Activated naive CD8-positive, alpha-beta T cell treated with anti-CD3 and anti-CD28 coated beads, Interleukin-2, amount 50 U/mL, for 24 hours (primary cell): Measurements from ENCODE around the gene ACAP3.
"Not testable (repeated sequence)": the region's sequence is repeated elsewhere in the genome, so short reads cannot be mapped to it uniquely, and the experiment has no call there.

Source experiments
- ATAC-seq: fragments of 150-1000 bp; cut with Tn5 transposase; one replicate; pipeline ENCODE4 v1.10.0; 2021
- DNase-seq: peaks from one replicate; pipeline ENCODE4 v3.0.0; 2021
- H3K27ac Mint-ChIP-seq: one replicate; pipeline ENCODE4 v1.8.0; 2021; ENCODE audit warnings: mild to moderate bottlenecking, mixed read lengths
- H3K27me3 Mint-ChIP-seq: one replicate; pipeline ENCODE4 v1.8.0; 2021; ENCODE audit warnings: mixed read lengths
- H3K36me3 Mint-ChIP-seq: one replicate; pipeline ENCODE4 v1.8.0; 2021; ENCODE audit warnings: low read depth, mixed read lengths
- H3K4me1 Mint-ChIP-seq: one replicate; pipeline ENCODE4 v1.8.0; 2021; ENCODE audit warnings: mixed read lengths
- H3K4me3 Mint-ChIP-seq: one replicate; pipeline ENCODE4 v1.8.0; 2021; ENCODE audit warnings: mild to moderate bottlenecking, moderate library complexity, mixed read lengths
- H3K9me3 Mint-ChIP-seq: one replicate; pipeline ENCODE4 v1.8.0; 2021; ENCODE audit warnings: mixed read lengths

Gene ACAP3

DNA sequence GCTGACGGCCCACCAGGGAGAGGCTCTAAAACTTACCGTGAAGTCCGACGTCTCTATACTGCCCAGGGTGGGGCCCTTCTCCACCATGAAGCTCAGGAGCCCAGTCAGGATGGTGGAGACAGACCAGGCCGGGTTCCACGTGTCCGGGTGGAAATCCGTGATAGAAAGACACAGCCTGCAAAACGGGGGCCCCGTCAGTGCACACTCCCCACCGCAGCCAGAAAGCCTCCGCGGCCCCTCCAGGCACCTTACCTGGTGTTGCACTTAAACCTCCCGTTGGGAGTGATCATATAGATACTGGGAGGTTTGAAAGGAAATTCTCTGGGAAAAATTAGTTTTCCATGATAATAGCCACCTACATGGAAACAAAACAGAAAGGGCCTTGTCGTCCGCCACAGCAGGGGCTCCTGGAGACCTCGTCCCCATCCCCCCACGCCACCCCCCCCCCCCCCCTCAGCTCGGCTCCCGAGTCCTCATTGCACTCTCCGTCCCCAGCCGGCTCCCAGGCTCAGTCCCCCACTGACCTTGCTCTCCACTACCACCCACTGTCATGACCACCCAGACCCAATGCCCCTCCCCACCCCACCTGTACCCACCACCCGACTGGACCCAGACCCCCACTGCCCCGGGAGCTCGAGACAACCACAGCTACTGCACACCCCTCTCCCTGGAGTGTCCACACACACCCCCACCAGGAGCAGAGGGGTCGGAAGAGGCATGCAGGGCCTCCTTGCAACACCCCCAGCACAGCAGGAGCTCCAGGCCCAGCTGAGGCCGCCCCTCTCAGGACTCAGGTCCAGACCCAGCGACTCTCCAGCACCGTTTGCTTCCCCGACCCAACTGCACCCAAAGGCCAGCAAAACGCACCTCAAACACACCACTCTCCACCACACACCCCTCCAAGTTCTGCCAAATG, 50.5 kb downstream of the ACAP3 start:
- no peak overlapping the region for H3K4me3 Mint-ChIP-seq
- DNase-seq (no peak), ATAC-seq (no peak)
- H3K27ac Mint-ChIP-seq: no peak overlapping the region
- H3K4me1 Mint-ChIP-seq: peaks cover 2% of the 10 kb centered on the region
- peaks cover 31% of the 10 kb centered on the region for H3K36me3 Mint-ChIP-seq
- no peaks in the 10 kb centered on the region for H3K9me3 Mint-ChIP-seq
- H3K27me3 Mint-ChIP-seq: no peaks in the 10 kb centered on the region

DNA sequence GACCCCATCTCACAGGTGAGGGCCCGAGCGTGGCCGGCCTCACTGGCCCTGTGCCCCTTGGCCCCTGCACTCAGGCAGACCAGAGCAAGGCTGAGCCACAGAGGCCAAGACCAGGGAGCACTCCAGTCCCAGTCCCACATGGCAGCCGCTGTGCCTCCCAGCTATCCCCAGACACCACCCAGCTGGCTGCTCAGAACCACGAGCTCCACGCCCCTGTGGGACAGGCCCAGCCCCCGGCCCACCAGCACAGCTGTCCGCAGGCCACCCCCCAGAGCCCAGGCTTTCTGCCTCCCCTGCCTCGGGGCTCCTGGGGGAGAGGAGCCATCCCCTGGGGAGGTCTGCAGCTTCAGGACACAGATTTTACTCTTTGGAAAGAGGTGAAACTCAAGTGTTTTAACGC, 52.1 kb downstream of the ACAP3 start:
- ATAC-seq: no peak
- H3K9me3 Mint-ChIP-seq: no peaks in the 10 kb centered on the region
- H3K4me3 Mint-ChIP-seq: no peak overlapping the region
- H3K27me3 Mint-ChIP-seq: no peaks in the 10 kb centered on the region
- peaks cover 7% of the 10 kb centered on the region for H3K4me1 Mint-ChIP-seq
- H3K36me3 Mint-ChIP-seq: peaks cover 31% of the 10 kb centered on the region
- no peak for DNase-seq
- H3K27ac Mint-ChIP-seq: no peak overlapping the region

DNA sequence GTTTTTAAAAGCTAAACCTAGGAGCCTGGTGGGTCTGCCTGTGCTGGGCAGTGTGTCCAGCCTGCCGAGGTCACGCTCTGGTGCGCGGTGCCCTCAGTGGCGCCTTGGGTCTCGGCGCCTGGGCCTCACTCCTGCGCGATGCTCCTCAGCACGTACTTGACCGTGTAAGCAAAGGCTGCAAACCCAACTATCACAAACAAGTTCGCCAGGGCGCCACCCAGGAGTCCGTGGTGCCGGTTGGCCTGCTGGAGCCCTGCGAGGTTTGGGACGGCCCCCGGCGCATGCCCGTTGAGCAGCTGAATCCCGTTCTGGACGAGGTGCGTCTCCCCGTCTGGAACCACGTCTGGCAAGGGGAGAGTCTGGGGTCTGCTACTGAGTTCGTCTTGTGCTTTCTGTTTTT, 52.7 kb downstream of the ACAP3 start:
- Mint-ChIP-seq H3K4me1 (peaks cover 12% of the 10 kb centered on the region), H3K9me3 (no peaks in the 10 kb centered on the region), H3K27me3 (no peaks in the 10 kb centered on the region), H3K36me3 (peaks cover 31% of the 10 kb centered on the region), H3K27ac (no peak overlapping the region), H3K4me3 (no peak overlapping the region)
- no peak for ATAC-seq
- DNase-seq: no peak

DNA sequence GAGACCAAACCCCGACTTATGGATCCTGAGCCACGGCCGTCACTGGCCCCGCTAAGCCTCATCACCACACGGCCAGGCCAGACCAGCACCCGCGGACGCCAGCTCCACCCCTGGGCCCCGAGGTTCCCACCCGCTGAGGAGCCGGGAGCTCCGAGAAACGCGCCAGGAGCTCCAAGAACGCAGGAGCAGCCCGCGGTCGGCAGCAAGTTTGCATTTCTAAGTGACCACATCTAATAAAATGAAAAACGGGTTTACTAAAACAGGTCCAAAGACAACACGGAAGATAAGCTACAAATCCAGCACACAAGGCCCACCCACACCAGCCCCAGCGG, 53.1 kb downstream of the ACAP3 start:
- Mint-ChIP-seq H3K27me3 (no peaks in the 10 kb centered on the region), H3K4me1 (peaks cover 17% of the 10 kb centered on the region), H3K27ac (no peak overlapping the region), H3K4me3 (no peak overlapping the region), H3K36me3 (peaks cover 26% of the 10 kb centered on the region), H3K9me3 (no peaks in the 10 kb centered on the region)
- ATAC-seq (no peak), DNase-seq (no peak)

DNA sequence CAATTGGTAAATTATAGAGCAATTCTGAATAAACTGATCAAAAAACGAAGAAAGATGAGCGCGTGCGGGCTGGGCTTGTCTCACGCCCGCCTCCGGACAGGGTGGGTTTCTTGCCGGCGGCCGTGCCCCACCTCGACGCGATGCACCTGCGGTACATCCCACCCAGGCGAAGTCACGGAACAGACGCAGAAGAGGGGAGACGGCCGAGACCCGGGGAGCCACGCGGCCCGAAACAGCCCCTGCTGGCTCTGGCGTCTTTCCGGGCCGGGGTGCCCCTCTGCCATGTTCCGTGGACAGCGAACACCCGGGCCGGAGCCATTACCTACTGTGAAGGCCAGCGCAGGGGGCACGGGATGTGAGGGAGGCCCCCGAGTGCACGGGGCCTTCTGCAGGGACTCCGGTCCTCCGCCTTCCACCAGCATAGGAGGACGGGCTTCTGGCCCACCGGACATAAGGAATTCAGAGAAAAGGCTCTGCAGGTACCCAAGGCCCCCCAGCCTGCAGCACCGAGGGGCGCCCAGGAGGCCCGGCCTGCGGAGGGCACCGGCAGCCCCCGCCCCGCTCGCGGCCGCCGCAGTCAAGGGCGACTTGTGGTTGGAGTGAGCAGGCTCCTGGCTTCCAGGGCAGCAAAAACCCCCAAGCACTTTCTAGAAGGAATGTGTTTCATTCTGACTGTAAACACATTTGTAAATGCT, 53.6 kb downstream of the ACAP3 start:
- Mint-ChIP-seq H3K4me1 (peaks cover 18% of the 10 kb centered on the region), H3K27ac (no peak overlapping the region), H3K36me3 (peaks cover 26% of the 10 kb centered on the region), H3K4me3 (no peak overlapping the region), H3K9me3 (no peaks in the 10 kb centered on the region), H3K27me3 (no peaks in the 10 kb centered on the region)
- ATAC-seq (no peak), DNase-seq (no peak)

DNA sequence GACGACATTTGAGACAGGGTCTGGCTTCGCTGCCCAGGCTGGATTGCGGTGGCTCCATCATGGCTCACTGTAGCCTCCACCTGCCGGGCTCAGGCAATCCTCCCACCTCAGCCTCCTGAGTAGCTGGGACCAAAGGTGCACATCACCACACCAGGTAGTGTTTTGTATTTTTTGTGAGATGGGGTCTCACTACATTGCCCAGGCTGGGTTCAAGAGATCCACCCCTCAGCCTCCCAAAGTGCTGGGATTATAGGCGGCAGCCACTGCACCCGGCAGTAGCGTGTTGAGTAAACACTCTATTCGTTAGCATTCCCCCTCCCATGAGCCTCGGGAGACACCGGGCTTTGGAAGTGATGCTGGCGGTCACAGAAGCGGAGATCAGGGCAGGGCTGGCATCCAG, 54.4 kb downstream of the ACAP3 start:
- Mint-ChIP-seq H3K36me3 (peaks cover 24% of the 10 kb centered on the region), H3K4me3 (no peak overlapping the region), H3K27ac (no peak overlapping the region), H3K9me3 (no peaks in the 10 kb centered on the region), H3K27me3 (no peaks in the 10 kb centered on the region), H3K4me1 (peaks cover 18% of the 10 kb centered on the region)
- no peak for DNase-seq
- no peak for ATAC-seq

DNA sequence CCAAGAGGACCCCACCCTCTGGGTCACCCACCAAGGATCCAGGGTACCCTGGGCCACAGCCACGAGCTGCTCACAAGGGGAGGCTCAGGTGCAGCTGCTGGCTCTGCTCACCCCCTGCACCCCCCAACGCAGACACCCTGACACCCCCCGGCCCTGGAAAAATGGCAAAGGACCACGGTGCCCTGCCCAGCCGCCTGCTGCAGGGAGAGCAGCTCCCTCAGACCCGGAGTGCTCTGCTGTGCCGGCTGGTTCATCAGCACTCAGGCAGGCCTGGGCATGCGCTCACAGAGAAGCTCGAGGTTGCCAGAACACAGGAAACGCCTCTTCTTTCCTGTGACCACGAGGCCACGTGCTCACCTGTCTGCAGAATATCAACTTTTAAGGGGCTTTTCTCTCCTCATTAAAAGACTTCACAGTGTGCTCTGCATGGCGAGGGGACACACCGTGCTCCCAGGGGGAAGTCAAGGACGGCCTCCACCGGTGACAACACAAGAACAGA, 56.9 kb downstream of the ACAP3 start:
- Mint-ChIP-seq H3K27ac (peak overlapping the region; percentile 74), H3K9me3 (no peaks in the 10 kb centered on the region), H3K4me3 (no peak overlapping the region), H3K36me3 (peaks cover 15% of the 10 kb centered on the region), H3K4me1 (peaks cover 18% of the 10 kb centered on the region), H3K27me3 (no peaks in the 10 kb centered on the region)
- DNase-seq (peak; percentile 64), ATAC-seq (peak; percentile 80)

DNA sequence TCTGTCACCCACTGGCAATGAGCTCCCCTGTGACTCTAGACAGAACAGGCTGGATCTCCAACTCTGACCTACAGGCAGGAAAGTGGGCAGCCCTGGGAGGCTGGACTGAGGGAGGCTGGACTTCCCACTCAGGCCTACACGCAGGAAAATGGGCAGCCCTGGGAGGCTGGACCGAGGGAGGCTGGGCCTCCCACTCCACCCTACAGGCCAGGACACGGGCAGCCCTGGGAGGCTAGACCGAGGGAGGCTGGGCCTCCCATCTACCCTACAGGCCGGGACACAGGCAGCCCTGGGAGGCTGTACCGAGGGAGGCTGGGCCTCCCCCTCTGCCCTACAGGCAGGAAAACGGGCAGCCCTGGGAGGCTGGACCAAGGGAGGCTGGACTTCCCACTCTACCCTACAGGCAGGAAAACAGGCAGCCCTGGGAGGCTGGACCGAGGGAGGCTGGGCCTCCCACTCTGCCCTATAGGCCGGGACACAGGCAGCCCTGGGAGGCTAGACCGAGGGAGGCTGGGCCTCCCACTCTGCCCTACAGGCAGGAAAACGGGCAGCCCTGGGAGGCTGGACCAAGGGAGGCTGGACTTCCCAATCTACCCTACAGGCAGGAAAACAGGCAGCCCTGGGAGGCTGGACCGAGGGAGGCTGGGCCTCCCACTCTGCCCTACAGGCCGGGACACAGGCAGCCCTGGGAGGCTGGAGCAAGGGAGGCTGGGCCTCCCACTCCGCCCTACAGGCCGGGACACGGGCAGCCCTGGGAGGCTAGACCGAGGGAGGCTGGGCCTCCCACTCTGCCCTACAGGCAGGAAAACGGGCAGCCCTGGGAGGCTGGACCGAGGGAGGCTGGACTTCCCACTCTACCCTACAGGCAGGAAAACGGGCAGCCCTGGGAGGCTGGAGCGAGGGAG, 59.5 kb downstream of the ACAP3 start:
- not testable (repeated sequence) for ATAC-seq, DNase-seq, H3K36me3 Mint-ChIP-seq, H3K27me3 Mint-ChIP-seq, H3K9me3 Mint-ChIP-seq, H3K4me3 Mint-ChIP-seq, H3K27ac Mint-ChIP-seq
- peaks cover 18% of the 10 kb centered on the region for H3K4me1 Mint-ChIP-seq

DNA sequence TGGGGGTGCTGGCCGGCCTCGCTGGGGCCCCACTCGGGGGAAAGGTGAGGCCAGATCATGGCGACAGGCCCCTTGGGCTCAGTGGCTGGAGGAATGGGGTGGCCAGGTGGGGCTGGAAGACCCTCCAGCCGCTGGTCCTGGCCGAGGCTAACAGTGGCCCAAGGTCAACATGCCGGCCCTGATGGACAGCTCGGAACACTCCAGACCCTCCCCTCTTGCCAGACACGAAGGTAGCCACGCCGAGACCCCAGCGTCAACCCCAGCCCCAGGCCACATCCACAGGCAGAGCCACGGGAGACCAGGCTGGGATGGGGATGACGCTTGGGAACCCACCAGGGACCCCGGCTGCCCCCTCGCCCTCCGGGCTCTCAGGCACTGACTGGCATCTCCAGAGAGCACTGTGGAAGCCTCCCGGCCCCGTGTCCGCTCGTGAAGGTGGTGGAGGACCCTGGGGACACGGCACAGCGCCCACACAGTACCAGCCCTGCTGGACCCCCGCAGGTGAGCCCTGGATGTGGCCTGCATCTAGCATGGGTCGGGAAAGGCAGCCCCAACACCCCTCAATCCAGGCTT, 60.3 kb downstream of the ACAP3 start:
- H3K36me3 Mint-ChIP-seq: peaks cover 5% of the 10 kb centered on the region
- no peak overlapping the region for H3K4me3 Mint-ChIP-seq
- no peaks in the 10 kb centered on the region for H3K27me3 Mint-ChIP-seq
- DNase-seq (no peak), ATAC-seq (no peak)
- H3K9me3 Mint-ChIP-seq: no peaks in the 10 kb centered on the region
- peaks cover 18% of the 10 kb centered on the region for H3K4me1 Mint-ChIP-seq
- H3K27ac Mint-ChIP-seq: no peak overlapping the region

DNA sequence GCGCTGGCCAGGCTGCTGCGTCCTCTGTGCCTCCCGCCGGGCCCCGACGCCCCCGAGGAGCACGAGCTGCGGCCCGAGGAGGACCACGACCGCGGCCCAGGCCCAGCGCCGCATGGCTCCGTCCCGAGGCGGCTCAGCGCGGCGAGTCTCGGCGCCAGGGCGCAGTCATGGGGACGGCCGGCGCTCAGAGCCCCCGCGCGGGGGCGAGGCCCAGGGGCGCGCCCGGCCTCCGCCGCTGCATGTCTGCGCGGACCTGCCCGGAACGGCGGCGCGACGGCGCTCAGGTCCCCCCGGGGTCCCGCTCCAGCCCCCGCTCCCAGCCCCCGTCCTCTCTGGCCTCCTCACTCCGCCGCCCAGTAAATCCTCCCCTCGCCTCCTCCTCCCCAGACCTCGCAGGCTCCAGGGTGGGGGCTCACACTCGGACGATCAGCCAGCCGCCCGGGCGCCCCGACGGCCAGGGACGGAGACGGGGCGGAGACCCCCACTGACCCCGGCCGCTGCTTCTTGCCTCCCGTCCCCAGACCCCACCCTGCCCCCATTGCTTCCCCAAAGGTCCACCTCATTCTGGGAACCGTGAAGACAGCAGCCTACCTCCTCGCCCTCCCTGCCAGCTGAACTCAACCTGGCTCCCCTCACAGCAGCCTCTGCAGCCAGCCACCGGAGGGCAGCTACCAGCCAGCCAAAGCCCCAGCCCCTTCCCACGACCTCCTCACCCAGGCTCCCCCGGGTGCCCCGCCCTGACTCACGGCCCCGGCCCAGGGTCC, 61.0 kb downstream of the ACAP3 start, which contains the start of gene C1QTNF12:
Gene C1QTNF12 (minus strand): TSS at position 146 of the 764 bp plus-strand sequence. CDS start 32 bp downstream, at position 114.
- H3K36me3 Mint-ChIP-seq: peaks cover 2% of the 10 kb centered on the region
- no peak within 1 kb of the TSS for H3K27ac Mint-ChIP-seq
- no peaks in the 10 kb centered on the region for H3K9me3 Mint-ChIP-seq
- H3K27me3 Mint-ChIP-seq: no peaks in the 10 kb centered on the region
- H3K4me3 Mint-ChIP-seq: no peak within 1 kb of the TSS
- H3K4me1 Mint-ChIP-seq: peaks cover 18% of the 10 kb centered on the region
- ATAC-seq (no peak), DNase-seq (no peak)

DNA sequence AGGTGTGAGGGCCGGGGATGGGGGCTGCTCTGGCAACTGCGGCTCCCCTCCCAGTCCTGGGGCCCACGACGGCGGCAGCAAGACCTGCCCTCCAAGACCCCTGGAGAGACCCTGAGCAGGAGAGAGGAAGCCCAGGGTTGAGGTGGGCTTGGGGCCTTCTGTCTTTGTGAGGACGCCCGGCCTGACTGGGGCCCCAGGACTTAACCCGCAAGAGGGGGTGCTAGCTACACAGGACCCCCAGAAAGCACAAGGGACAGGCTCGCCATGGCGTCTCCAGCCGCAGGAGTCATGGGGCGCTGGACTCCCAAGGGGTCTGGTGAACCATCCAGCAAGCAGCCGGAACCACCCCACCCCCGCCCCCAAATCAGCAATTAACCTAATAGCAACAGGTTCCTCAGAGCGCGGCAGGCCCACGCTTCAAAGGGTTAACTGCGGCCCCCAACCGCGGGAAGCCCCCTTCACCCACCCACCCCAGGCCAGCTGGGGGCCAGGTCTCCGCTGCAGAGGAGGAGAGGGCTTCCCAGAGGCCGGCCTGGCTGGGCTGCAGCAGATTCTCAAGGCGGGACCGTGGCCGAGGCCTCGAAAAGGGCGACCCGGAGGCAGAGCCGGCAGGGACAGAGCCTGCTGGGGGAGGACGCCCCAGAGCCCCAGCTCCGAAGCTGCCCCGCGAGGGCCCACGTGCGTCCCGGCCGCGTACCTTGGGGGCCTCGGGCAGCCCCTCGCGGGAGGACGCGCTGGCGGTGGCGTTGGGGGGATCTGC, 61.7 kb downstream of the ACAP3 start:
- H3K27me3 Mint-ChIP-seq: no peaks in the 10 kb centered on the region
- no peak for DNase-seq
- H3K4me1 Mint-ChIP-seq: peaks cover 15% of the 10 kb centered on the region
- no peak for ATAC-seq
- H3K36me3 Mint-ChIP-seq: peaks cover under 1% of the 10 kb centered on the region
- no peak overlapping the region for H3K4me3 Mint-ChIP-seq
- no peak overlapping the region for H3K27ac Mint-ChIP-seq
- H3K9me3 Mint-ChIP-seq: no peaks in the 10 kb centered on the region

DNA sequence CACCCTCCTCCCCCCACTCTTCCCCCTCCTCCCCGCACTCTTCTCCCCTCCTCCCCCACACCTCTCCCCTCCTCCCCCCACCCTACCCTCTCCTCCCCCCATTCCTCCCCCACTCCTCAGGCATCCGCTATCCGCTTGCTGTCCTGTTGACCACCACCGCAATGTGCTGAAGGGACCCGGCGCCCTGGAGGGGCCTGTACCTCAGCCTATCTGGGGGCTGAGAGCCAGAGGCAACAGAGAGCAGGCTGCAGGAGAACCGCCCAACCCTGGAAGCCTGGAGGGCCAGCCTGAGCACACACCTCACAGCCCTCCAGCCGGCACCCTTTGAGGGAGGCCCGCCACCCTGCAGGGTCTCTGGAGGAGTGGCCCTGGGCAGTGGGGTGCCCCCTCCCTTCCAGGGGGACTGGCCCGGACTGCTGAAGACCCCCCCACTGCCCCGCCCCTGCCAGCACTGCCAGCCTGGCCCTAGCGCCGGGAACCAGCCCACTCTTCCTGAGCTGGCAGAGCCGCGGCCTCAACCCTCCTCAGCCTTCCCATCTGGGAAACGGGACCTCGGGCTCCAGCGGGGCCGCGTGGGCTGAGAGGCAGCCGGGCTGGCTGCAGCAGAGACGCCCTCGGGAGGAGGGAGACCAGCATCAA, 62.4 kb downstream of the ACAP3 start:
- no peak overlapping the region for H3K4me3 Mint-ChIP-seq
- peaks cover 8% of the 10 kb centered on the region for H3K4me1 Mint-ChIP-seq
- DNase-seq: no peak
- no peak overlapping the region for H3K27ac Mint-ChIP-seq
- no peaks in the 10 kb centered on the region for H3K36me3 Mint-ChIP-seq
- ATAC-seq: no peak
- no peaks in the 10 kb centered on the region for H3K9me3 Mint-ChIP-seq
- no peaks in the 10 kb centered on the region for H3K27me3 Mint-ChIP-seq
